ENCODE data around the gene SPART. TPM values are rescaled to one million over a fixed set of nuclear protein-coding genes. Genes with fewer than 3 reads are reported as not detected.

SPART gene
- total RNA-seq: 10 to 100 TPM in 7 of 8 experiments, 1 to 10 TPM in 1; 3.7 to 94.1 (median 39.3) TPM

DNA sequence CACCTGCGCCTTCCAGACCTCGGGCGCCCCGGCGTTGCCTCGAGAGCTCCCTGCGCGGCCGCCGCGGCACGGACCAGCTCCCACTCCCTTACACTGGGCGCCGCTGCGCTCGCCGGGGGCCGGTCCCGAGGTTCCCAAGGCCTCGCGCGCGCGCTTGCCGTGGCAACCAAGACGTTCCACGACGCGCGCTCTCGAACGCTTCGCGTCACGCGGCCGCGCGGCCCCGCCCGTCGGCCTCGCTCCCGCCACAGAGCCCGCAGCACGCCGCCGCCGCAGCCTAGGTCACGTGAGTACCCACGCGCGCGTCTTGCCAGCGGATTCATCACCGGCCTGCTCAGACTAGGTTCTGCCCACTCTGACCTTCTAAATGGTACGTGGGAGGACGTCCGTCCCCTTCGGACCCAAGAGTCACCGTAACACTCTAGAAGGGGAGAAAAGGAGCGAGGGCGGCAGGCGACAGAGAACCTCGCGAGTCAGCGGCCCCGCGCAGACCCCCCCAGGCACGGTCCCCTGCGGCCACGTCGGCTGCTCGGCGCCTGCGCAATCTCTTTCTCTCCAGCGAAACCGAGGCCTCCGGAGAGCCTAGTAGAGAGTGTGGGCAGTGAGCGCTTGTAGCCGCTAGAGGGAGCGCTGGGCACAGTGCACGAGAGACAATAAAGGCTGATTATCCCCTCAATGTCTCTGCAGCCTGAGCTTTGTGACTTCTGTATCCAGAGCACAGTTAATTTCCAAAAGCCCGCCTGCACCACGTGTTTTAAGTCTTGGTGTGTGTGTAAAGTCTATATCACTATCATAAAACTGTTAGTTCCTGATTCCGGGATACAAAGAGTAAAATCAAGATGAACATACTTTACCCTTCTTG is at the start of gene SPART:
SPART (minus strand) TSS at position 173 of the 862 bp plus-strand sequence. CDS start 10,564 bp downstream, outside the sequence.
- 0 to 18% (median 4%) methylated on average over 1 to 22 of the region's 86 CpGs; no CpG with 5 or more reads in 3 of the 10 experiments for WGBS, 10 experiments
- Histone ChIP-seq H3K4me1 (replicated peaks in 1 of 2) (peaks cover 6 to 14% of the 10 kb centered on the region in 2 donors), H3K4me3 (peak within 1 kb of the TSS; percentile 56 to 76 (median 63)), H3K27ac (peak within 1 kb of the TSS; percentile 97)
- ATAC-seq (replicated peaks in 6 of 8): peak; percentile 72 to 91 (median 87)
- in situ Hi-C loops (cut with MboI; ENCODE audit: low pct_unique_long_range_greater_than_20kb in 2 of 9, low sequenced_read_pairs in 9 of 9, unreplicated experiment in 9 of 9): no loop called here

DNA sequence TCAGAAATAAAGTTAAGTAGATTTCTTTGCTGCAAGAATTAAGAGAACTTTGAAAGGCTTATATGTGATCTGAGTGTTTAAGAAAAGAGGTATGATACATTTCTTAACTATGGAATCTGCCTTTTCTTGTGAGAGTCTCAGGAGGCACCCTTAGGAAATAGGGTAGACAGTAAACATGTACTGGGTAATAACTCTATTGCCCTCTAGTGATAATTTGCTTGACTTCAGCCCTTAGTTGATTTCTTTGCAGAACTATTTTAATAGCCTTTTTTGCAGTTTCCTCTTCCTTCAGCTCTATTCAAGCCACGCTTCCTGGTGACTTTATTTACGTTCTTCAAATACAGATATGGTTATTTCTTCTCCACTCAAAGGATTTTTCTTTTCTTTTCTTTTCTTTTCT is 49.1 kb upstream of the SPART start:
- in situ Hi-C loops (cut with MboI; ENCODE audit: low pct_unique_long_range_greater_than_20kb in 2 of 9, low sequenced_read_pairs in 9 of 9, unreplicated experiment in 9 of 9): no loop called here
- H3K4me3 ChIP-seq: no peak overlapping the region
- ATAC-seq (replicated peaks in 6 of 8): peak in 4 of 8 experiments; percentile 49 to 96 (median 94)
- no peaks in the 10 kb centered on the region for H3K4me1 ChIP-seq (replicated peaks in 1 of 2)
- no peak overlapping the region for H3K27ac ChIP-seq
- 0 to 96% (median 68%) methylated on average over 2 of the region's 2 CpGs; no CpG with 5 or more reads in 1 of the 10 experiments for WGBS, 10 experiments

DNA sequence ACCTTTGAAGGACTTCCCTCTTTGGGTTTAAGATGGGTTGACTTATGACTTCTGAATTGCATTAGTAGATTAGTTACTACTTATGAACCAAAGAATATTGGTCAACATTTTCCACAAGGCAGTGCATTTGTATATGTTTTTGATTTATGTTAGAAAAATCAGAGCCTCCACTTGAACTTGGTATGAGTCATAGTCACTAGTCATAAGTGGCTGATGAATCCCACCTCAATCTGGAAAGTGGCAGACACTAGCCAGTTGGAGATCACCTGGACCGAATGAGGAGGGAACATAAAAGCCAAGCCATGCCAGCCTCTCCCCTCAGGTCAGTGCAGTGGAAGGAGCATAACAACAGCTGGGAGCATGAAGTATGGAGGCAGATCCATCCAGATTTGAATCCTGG is 39.3 kb upstream of the SPART start:
- 75 to 100% (median 88%) methylated on average over 1 of the region's 1 CpG; no CpG with 5 or more reads in 5 of the 10 experiments for WGBS, 10 experiments
- Histone ChIP-seq H3K4me3 (no peak overlapping the region), H3K4me1 (replicated peaks in 1 of 2) (no peaks in the 10 kb centered on the region), H3K27ac (no peak overlapping the region)
- peak in 5 of 8 experiments; percentile 17 to 80 (median 38) for ATAC-seq (replicated peaks in 6 of 8)
- in situ Hi-C loops (cut with MboI; ENCODE audit: low pct_unique_long_range_greater_than_20kb in 2 of 9, low sequenced_read_pairs in 9 of 9, unreplicated experiment in 9 of 9): no loop called here

DNA sequence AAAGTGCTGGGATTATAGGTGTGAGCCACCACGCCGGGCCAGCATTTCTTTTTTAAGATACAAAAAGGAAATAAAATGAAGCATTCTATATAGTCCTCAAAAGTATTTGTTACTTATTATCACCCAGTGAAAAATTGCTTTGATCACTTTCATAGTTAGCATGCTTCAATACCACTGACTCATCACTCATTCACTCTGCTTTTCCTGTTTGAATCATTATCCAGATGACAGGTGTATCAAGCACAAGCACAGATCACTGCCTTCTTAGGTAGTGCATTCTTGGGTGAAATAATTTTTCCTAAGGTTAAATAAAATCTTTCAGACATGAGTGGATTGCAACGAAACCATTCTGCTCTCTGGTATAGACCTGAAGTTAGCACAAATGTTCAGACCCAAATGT is 35.8 kb upstream of the SPART start:
- no peaks in the 10 kb centered on the region for H3K4me1 ChIP-seq (replicated peaks in 1 of 2)
- in situ Hi-C loops (cut with MboI; ENCODE audit: low pct_unique_long_range_greater_than_20kb in 2 of 9, low sequenced_read_pairs in 9 of 9, unreplicated experiment in 9 of 9): no loop called here
- WGBS, 10 experiments: 40 to 100% (median 86%) methylated on average over 1 to 3 of the region's 3 CpGs; no CpG with 5 or more reads in 1 of the 10 experiments

DNA sequence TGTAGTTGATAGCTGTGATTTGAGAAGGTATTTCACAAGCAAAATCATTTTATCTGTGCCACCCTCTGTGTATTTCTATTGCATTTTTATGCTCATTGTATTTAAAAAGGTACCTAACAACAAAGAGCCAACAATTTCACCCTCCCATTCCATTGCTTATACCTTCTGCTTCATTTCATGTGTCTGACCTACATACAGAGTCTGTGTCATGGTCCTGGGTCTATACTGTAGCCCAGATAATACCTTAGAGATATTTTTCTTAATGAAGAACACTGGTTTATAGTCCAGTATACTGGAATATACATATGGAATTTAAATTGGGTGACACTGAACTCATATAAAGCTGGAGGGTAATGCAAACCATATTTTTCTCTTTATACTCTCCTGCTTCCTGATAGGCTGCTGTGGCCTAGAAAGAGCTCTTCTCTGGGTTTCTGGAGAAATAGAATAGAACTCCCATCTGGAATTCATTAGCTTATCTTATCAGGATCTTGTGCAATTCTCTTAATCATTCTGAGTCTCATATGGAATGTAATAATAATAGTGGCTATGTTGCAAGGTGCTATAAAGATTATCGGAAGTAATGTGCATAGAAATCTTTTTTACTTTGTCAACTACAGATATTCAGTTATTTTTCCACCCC is 31.8 kb upstream of the SPART start:
- ATAC-seq (replicated peaks in 6 of 8): peak in 3 of 8 experiments; percentile 52 to 62 (median 59)
- 0 to 100% (median 75%) methylated on average over 1 of the region's 1 CpG; no CpG with 5 or more reads in 2 of the 10 experiments for WGBS, 10 experiments
- no peak overlapping the region for H3K4me3 ChIP-seq
- in situ Hi-C loops (cut with MboI; ENCODE audit: low pct_unique_long_range_greater_than_20kb in 2 of 9, low sequenced_read_pairs in 9 of 9, unreplicated experiment in 9 of 9): no loop called here
- H3K27ac ChIP-seq: no peak overlapping the region
- H3K4me1 ChIP-seq (replicated peaks in 1 of 2): no peaks in the 10 kb centered on the region

More for the DNA sequence above, 35.8 kb upstream of the SPART start:
- no peak overlapping the region for H3K27ac ChIP-seq
- no peak for ATAC-seq (replicated peaks in 6 of 8)
- no peak overlapping the region for H3K4me3 ChIP-seq

DNA sequence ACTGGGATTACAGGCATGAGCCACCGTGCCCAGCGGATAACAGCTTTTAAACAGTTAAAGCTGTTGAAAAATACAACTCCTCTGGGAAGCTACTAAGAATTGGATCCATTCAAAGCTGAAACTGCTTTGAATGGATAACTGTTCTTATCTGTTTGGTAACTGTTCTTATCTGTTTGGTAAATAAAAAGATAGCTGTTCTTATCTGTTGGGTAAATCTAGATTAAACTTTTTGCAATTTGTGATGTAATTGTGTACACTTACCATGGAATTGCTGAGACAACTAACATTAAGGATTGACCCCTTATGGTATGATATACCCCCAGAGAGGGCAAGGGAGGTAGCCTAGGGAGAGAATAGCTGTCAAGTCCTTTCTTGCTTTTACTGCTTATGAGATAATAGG is 27.9 kb upstream of the SPART start:
- in situ Hi-C loops (cut with MboI; ENCODE audit: low pct_unique_long_range_greater_than_20kb in 2 of 9, low sequenced_read_pairs in 9 of 9, unreplicated experiment in 9 of 9): no loop called here
- Histone ChIP-seq H3K4me3 (no peak overlapping the region), H3K27ac (no peak overlapping the region), H3K4me1 (replicated peaks in 1 of 2) (no peaks in the 10 kb centered on the region)
- 80 to 100% (median 93%) methylated on average over 1 to 2 of the region's 2 CpGs; no CpG with 5 or more reads in 6 of the 10 experiments for WGBS, 10 experiments
- ATAC-seq (replicated peaks in 6 of 8): no peak

DNA sequence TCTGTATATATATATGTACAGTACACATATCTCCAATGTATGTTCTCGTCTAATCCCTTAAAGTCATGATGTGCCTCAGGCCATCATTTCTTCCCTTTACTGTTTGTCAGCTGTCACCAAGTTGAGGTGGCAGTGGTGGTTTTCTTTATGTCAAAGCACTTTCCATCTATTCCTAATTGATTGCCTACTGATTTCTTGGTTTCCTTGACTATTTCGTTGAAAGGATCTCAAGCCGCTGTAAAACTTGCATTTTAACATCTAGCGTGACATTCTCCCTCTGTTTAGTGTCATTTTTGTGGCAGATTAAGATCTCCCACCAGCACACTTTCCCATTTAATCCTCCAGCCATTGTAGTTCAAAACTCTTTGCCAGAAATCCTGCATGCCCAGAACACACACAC is 25.0 kb upstream of the SPART start:
- WGBS, 10 experiments: 79 to 100% (median 92%) methylated on average over 1 to 4 of the region's 4 CpGs; no CpG with 5 or more reads in 2 of the 10 experiments
- Histone ChIP-seq H3K4me1 (replicated peaks in 1 of 2) (no peaks in the 10 kb centered on the region), H3K27ac (no peak overlapping the region), H3K4me3 (no peak overlapping the region)
- no peak for ATAC-seq (replicated peaks in 6 of 8)
- in situ Hi-C loops (cut with MboI; ENCODE audit: low pct_unique_long_range_greater_than_20kb in 2 of 9, low sequenced_read_pairs in 9 of 9, unreplicated experiment in 9 of 9): no loop called here

DNA sequence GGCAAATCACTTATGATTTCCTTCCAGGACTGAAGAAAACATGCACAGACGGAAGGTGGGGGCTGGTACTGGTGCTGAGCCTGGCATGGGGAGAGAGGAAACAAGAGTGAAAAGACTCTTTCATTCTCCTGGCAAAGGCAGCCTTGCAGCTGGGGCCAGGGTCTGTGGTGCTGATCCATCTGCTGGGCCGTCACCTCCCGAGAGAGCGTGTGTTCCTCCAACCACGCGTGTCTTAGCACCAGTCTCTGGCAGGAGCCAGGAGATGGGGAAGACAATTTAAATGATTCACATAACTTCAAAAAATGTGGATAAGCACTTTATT is 23.9 kb upstream of the SPART start:
- no peak for ATAC-seq (replicated peaks in 6 of 8)
- Histone ChIP-seq H3K4me3 (no peak overlapping the region), H3K27ac (no peak overlapping the region), H3K4me1 (replicated peaks in 1 of 2) (no peaks in the 10 kb centered on the region)
- 82 to 100% (median 93%) methylated on average over 1 to 6 of the region's 6 CpGs; no CpG with 5 or more reads in 3 of the 10 experiments for WGBS, 10 experiments
- in situ Hi-C loops (cut with MboI; ENCODE audit: low pct_unique_long_range_greater_than_20kb in 2 of 9, low sequenced_read_pairs in 9 of 9, unreplicated experiment in 9 of 9): no loop called here

DNA sequence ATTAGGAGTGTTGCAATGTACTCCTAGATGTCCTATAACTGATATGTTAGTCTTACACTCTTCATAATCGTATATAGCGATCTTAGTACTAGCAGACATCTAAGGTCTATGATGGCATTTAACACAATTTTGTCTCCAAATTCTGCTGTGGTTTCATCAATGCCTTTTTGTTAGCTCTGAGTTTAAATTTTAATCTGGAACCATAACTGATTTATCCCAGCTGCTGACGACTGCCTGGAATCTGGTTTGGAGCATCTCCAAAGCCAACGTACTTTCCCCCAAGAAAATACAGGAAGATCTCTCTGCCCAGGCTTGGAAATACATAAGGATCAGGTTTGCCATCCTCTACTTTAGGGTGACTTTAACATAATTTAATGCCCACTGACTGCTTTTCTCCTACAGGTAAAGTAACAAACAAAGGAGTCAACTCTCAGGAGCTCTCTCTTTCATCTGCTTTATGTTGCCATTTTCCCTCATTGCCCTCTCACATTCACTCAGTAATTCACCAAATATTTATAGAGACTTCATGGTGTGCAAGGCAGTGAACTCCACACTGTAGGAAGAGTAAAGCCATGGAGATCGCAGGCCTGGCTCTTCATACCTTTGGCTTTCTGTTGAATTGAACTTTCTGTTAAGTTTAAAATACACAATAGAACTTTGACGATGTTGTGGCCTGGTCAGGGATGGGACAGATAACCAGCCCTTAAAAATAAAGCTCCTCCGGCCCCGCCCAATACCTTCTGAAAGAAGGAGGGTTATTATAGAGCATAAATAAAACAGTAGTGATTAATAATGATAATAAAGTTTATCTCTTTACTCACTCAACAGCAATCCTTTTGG is 23.3 kb upstream of the SPART start:
- 69 to 100% (median 81%) methylated on average over 1 to 8 of the region's 8 CpGs for WGBS, 10 experiments
- H3K4me3 ChIP-seq: no peak overlapping the region
- H3K27ac ChIP-seq: no peak overlapping the region
- no peaks in the 10 kb centered on the region for H3K4me1 ChIP-seq (replicated peaks in 1 of 2)
- ATAC-seq (replicated peaks in 6 of 8): no peak
- in situ Hi-C loops (cut with MboI; ENCODE audit: low pct_unique_long_range_greater_than_20kb in 2 of 9, low sequenced_read_pairs in 9 of 9, unreplicated experiment in 9 of 9): no loop called here

- ATAC-seq (replicated peaks in 6 of 8): no peak
- 18 to 100% (median 93%) methylated on average over 1 to 3 of the region's 4 CpGs; no CpG with 5 or more reads in 2 of the 10 experiments for WGBS, 10 experiments
- in situ Hi-C loops (cut with MboI; ENCODE audit: low pct_unique_long_range_greater_than_20kb in 2 of 9, low sequenced_read_pairs in 9 of 9, unreplicated experiment in 9 of 9): no loop called here
- Histone ChIP-seq H3K4me1 (replicated peaks in 1 of 2) (no peaks in the 10 kb centered on the region), H3K4me3 (no peak overlapping the region), H3K27ac (no peak overlapping the region)
Observed at GRCh38 chr13:36366031-36366430, 19.8 kb upstream of the SPART start.

DNA sequence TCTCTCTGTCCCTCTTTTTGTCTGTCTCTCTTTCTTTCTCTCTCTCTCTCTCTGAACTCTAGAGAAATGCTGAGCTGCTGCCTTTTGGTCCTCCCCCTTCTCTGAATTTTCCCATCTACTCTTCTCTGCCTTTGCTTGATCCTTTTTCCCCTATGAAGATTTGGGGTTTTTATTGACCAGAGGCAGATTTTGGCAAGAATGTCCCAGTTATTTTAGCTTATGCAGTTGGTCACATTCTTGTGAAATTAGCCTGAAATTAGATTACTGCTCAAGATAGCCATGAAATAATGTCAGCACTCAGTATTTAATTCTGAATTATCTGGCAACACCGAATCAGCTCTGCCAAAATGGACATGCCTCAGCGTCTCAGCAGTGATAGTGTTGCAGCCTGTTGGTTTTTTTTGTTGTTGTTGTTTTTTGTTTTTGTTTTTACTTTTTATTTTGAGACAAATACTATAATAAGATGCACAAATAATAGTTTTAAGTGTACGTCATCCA is 17.2 kb upstream of the SPART start:
- no peak overlapping the region for H3K4me3 ChIP-seq
- H3K4me1 ChIP-seq (replicated peaks in 1 of 2): no peaks in the 10 kb centered on the region
- WGBS, 10 experiments: 36 to 100% (median 82%) methylated on average over 1 to 3 of the region's 3 CpGs
- in situ Hi-C loops (cut with MboI; ENCODE audit: low pct_unique_long_range_greater_than_20kb in 2 of 9, low sequenced_read_pairs in 9 of 9, unreplicated experiment in 9 of 9): no loop called here
- ATAC-seq (replicated peaks in 6 of 8): no peak
- H3K27ac ChIP-seq: no peak overlapping the region

- in situ Hi-C loops (cut with MboI; ENCODE audit: low pct_unique_long_range_greater_than_20kb in 2 of 9, low sequenced_read_pairs in 9 of 9, unreplicated experiment in 9 of 9): no loop called here
Observed at GRCh38 chr13:36362914-36363313, 16.7 kb upstream of the SPART start.

More at GRCh38 chr13:36362914-36363313, 16.7 kb upstream of the SPART start:
- no peak for ATAC-seq (replicated peaks in 6 of 8)
- Histone ChIP-seq H3K27ac (no peak overlapping the region), H3K4me1 (replicated peaks in 1 of 2) (no peaks in the 10 kb centered on the region), H3K4me3 (no peak overlapping the region)
- WGBS, 10 experiments: 13 to 100% (median 75%) methylated on average over 1 to 3 of the region's 3 CpGs

All from motor neuron (in vitro differentiated cells).